ENCODE data around the gene CTPS2. TPM values are rescaled to one million over a fixed set of nuclear protein-coding genes. Genes with fewer than 3 reads are reported as not detected.
"Not testable (repeated sequence)": the region's sequence is repeated elsewhere in the genome, so short reads cannot be mapped to it uniquely, and the experiment has no call there.

Gene CTPS2
- total RNA-seq, 1 experiment from 2014 or later = 53.8 TPM

DNA sequence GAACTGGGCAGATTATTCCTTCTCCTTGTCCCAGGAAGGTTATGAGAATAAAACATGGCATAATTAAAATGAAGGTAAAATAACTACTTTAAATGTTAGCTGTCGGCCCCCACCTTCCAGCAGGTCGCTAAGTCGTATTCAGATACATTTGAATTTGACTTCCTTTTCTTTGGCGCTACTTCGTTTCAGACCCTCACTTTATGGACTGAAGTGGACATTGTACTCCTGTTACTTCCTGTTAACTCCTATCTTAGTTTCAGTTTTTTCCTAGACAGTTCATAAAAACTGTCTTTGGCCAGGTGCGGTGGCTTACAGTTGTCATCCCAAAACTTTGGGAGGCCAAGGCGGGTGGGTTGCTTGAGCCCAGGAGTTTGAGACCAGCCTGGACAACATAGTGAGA, 12.6 kb upstream of the CTPS2 start:
- no peaks in the 10 kb centered on the region for H3K27me3 ChIP-seq (ENCODE audit: control insufficient read depth, insufficient read depth, low read length)
- no peak for DNase-seq
- H3K36me3 ChIP-seq (replicated peaks; ENCODE audit: control insufficient read depth, insufficient read depth, low read length) = no peaks in the 10 kb centered on the region; the same call in 1 of the 2 replicates
- no peak overlapping the region for H3K4me3 ChIP-seq (ENCODE audit: insufficient read depth, low read depth, low read length)

DNA sequence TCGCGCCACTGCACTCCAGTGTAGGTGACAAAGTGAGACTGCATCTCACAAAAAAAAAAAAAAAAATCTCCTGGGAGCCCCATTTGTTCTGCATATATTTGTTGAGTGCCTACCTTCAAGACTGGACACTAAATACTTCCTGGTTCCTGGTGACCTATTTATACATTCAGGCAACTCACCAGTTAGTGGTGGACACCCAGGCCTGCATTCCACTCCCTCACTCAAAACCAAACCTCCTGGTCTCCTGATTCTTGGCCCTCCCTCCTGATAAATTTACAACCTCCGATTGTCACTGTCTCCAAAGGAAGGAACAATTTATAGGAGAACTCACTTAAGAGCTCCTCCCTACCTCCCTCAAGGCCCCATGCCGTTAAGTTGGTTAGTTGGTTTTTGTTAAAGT, 10.0 kb upstream of the CTPS2 start:
- Histone ChIP-seq H3K27me3 (ENCODE audit: control insufficient read depth, insufficient read depth, low read length) (no peaks in the 10 kb centered on the region), H3K4me3 (ENCODE audit: insufficient read depth, low read depth, low read length) (no peak overlapping the region), H3K36me3 (replicated peaks; ENCODE audit: control insufficient read depth, insufficient read depth, low read length) (no peaks in the 10 kb centered on the region; the same call in 1 of the 2 replicates)
- DNase-seq = no peak

DNA sequence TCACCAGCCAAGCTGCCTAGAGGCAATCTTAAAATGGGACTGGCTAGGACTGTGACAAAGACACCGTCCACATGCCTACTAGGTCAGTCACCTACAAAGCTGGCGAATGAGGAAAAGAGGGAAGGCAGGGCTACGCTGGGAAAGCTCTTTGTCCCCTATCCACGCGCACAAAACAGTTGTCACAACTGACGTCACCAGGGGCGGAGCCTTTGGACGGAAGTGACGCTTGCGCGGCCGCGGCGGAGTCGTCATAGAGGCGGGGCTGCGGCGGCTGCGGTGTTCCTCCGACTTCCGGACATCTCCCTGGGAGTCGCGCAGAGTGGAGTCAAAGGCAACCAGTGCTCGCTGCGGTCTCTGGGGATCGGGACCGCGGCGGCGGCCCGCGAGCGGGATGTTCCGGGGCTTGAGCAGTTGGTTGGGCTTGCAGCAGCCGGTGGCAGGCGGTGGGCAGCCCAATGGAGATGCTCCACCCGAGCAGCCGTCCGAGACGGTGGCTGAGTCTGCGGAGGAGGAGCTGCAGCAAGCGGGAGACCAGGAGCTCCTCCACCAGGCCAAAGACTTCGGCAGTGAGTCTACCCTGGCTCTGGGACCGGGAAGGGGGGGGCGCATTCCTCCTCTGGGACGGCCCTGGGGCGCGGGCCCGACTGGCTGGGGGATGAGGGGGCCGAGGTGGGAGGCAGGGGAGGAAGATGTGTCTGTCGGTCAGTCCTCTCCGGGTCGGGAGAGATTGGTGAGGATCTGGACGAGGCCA, 7.0 kb upstream of the CTPS2 start, which contains the start of gene SYAP1:
TSS of gene SYAP1 (plus strand) at position 279 of the 751 bp plus-strand sequence. CDS start at position 392, 113 bp downstream.
- Histone ChIP-seq H3K36me3 (replicated peaks; ENCODE audit: control insufficient read depth, insufficient read depth, low read length) (no peaks in the 10 kb centered on the region; the same call in 1 of the 2 replicates), H3K4me3 (ENCODE audit: insufficient read depth, low read depth, low read length) (peak within 1 kb of the TSS; percentile 96), H3K27me3 (ENCODE audit: control insufficient read depth, insufficient read depth, low read length) (no peaks in the 10 kb centered on the region)
- peak; percentile 93 for DNase-seq

DNA sequence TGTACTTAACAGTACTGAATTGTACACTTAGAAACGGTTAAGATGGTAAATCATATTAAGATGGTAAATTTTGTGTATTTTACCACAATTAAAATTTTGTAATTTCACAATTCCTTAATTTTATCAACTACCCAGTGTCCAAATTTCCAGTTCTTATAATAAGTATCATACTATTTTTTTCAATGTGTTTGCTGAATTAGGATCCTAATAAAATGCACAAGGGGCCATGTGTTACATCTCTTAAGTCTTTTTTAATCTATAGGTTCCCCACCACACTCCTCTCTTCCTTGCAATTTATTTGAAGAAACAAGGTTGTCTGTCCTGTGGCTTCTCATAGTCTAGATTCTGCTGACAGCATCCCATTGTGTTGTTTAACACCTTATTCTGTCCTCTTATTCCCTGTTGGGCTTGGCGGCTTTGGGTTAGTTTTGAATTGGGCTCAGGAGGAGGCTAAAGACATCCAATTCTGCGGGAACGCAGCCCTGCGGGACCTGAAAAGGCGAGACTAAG, 6.4 kb upstream of the CTPS2 start:
- H3K4me3 ChIP-seq (ENCODE audit: insufficient read depth, low read depth, low read length) = peak overlapping the region; percentile 96
- DNase-seq = no peak
- no peaks in the 10 kb centered on the region; the same call in 1 of the 2 replicates for H3K36me3 ChIP-seq (replicated peaks; ENCODE audit: control insufficient read depth, insufficient read depth, low read length)
- no peaks in the 10 kb centered on the region for H3K27me3 ChIP-seq (ENCODE audit: control insufficient read depth, insufficient read depth, low read length)

DNA sequence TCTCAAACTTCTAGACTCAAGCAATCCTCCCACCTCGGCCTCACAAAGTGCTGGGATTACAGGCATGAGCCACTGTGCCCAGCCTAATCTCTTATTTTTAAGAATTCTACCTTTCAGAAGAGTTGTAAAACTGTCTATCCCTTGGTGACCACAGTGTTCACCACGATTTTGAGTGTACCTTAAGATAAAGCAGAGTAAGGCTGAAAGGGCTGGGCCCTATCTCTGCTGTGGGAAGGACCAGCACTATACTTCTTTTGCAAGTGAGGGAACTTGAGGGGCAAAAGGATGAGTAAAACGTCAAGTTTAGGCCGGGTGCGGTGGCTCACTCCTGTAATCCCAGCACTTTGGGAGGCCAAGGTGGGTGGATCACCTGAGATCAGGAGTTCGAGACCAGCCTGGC, 4.0 kb upstream of the CTPS2 start:
- H3K27me3 ChIP-seq (ENCODE audit: control insufficient read depth, insufficient read depth, low read length); H3K4me3 ChIP-seq (ENCODE audit: insufficient read depth, low read depth, low read length); H3K36me3 ChIP-seq (replicated peaks; ENCODE audit: control insufficient read depth, insufficient read depth, low read length); DNase-seq: not testable (repeated sequence)

DNA sequence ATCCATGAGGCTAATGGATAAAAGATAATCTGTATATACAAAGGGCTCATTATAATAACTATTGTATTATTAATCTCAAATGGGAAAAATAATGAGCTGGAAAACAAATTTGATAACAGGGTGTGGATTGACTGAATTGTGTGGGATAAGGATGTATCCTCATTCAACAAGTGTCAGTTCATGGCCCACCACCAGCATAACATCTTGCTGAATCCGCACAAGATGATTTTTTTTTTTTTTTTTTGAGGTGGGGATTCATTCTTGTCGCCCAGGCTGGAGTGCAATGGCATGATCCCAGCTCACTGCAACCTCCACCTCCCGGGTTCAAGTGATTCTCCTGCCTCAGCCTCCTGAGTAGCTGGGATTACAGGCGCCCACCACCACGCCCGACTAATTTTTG, 3.2 kb upstream of the CTPS2 start:
- not testable (repeated sequence) for H3K36me3 ChIP-seq (replicated peaks; ENCODE audit: control insufficient read depth, insufficient read depth, low read length); H3K4me3 ChIP-seq (ENCODE audit: insufficient read depth, low read depth, low read length); H3K27me3 ChIP-seq (ENCODE audit: control insufficient read depth, insufficient read depth, low read length); DNase-seq

DNA sequence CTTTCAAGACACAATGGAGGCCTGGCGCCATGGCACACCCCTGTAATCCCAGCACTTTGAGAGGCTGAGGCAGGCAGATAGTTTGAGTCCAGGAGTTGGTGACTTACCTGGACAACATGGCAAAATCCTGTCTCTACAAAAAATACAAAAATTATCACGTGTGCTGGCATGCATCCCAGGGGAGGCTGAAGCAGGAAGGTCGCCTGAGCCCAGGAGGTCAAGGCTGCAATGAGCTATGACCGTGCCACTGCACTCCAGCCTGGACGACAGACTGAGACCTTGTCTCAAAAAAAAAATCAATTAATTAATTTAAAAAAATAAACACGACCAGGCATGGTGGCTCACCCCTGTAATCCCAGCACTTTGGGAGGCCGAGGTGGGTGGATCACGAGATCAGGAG, 2.0 kb upstream of the CTPS2 start:
- H3K27me3 ChIP-seq (ENCODE audit: control insufficient read depth, insufficient read depth, low read length) = no peaks in the 10 kb centered on the region
- no peak for DNase-seq

DNA sequence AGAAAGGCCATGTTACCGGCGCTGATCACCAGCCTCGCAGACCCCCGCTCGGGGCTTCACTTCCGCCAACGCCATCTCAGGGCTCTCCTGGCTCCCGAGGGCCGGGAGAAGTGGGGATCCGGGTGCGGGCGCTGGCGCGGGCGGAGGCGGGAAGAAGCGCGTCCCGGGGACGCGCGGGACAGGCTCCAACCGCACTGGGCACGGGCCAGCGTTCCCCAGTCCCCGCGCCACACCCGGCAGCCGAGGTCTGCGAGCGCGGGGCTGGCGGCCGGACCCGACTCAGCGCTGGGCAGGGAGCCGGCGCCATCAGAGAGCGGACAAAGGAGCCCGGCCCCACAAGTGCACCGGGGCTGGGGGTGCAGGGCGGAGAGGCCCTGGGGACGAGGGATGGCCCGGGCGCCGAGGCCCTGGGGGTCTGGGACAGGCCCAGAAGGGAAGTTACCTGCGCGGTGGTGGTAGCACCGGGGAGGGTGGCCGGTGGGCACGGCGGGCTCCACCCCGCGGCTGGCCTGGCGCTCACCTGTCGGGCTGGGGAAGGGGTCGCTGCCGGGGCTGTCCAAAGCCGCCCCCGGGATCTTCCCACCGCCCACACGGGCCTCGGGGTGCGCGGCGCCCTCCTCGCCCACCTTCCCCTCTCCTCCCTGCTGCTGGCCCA, 449 bp downstream of the CTPS2 start:
- H3K27me3 ChIP-seq (ENCODE audit: control insufficient read depth, insufficient read depth, low read length) = no peaks in the 10 kb centered on the region
- peak; percentile 88 for DNase-seq
- peaks cover 4% of the 10 kb centered on the region for H3K36me3 ChIP-seq (replicated peaks; ENCODE audit: control insufficient read depth, insufficient read depth, low read length)
- peak overlapping the region; percentile 85 for H3K4me3 ChIP-seq (ENCODE audit: insufficient read depth, low read depth, low read length)

More for the DNA sequence above, 2.0 kb upstream of the CTPS2 start:
- no peaks in the 10 kb centered on the region; the same call in 1 of the 2 replicates for H3K36me3 ChIP-seq (replicated peaks; ENCODE audit: control insufficient read depth, insufficient read depth, low read length)
- H3K4me3 ChIP-seq (ENCODE audit: insufficient read depth, low read depth, low read length) = no peak overlapping the region

DNA sequence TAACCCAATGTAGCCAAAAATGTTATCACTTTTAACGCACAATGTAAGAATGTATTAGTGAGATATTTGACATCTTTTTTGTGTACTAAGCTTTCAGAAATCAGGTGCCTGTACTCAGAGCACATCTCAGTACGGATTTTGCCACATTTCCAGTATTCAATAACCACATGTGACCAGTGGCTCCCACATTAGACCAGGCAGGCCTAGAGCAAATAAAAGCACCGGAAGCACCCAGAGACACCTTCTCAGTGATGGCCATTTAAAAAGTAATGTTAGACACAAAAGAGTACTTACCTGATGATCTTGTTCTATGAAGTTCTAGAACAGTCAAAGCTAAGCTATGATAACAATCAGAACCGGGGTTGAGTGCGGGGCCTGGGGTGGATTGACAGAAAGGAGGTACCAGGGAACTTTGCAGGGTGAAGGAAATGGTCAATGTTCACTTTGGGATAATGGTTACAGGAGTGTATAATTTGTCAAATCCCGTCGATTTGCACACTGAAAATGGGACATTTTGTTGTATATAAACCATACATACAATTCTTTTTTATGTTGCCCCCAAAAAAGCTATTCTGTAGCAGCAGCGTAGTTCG, 1.2 kb downstream of the CTPS2 start:
- H3K4me3 ChIP-seq (ENCODE audit: insufficient read depth, low read depth, low read length) = peak overlapping the region; percentile 85
- H3K27me3 ChIP-seq (ENCODE audit: control insufficient read depth, insufficient read depth, low read length) = no peaks in the 10 kb centered on the region
- DNase-seq = peak; percentile 62
- H3K36me3 ChIP-seq (replicated peaks; ENCODE audit: control insufficient read depth, insufficient read depth, low read length) = peaks cover 4% of the 10 kb centered on the region

DNA sequence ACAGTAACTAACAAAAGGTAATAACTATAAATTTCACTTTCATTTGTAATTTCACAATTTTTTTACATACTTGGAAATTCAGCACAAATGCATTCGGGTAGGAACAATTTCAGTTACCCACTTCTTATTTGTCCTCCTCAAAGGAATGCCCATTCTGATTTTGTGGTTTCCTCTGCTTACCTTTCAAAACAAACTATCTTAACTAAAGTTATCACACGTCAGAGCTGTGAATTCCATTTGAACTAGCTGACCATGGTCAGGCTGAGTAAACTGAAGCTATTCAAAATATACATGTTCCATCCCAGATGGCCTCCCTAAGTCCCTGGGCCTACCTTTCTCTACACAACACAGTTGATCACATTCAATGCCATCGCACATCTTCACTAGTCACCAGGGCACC, 4.5 kb downstream of the CTPS2 start:
- Histone ChIP-seq H3K4me3 (ENCODE audit: insufficient read depth, low read depth, low read length) (no peak overlapping the region), H3K27me3 (ENCODE audit: control insufficient read depth, insufficient read depth, low read length) (no peaks in the 10 kb centered on the region), H3K36me3 (replicated peaks; ENCODE audit: control insufficient read depth, insufficient read depth, low read length) (peaks cover 4% of the 10 kb centered on the region)
- no peak for DNase-seq

DNA sequence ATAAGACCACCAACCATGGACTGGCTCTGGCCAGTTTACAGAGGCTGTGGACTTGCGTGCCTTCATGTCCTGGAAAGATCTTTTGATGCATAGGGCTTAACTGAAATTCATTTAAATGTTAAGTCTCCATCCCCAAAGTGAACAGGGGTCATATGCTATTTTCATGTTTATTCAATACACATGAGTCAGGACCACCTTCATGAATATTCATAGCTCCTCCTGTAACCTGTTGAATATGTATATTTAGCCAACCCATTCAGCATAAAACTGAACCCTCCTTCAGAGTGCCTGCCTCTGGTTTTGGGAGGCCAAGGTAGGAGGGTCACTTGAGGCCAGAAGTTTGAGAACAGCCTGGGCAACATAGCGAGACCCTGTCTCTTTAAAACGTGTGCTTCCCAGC, 7.1 kb downstream of the CTPS2 start:
- no peak for DNase-seq
- H3K4me3 ChIP-seq (ENCODE audit: insufficient read depth, low read depth, low read length) = no peak overlapping the region
- H3K36me3 ChIP-seq (replicated peaks; ENCODE audit: control insufficient read depth, insufficient read depth, low read length) = peaks cover 12% of the 10 kb centered on the region
- no peaks in the 10 kb centered on the region for H3K27me3 ChIP-seq (ENCODE audit: control insufficient read depth, insufficient read depth, low read length)

DNA sequence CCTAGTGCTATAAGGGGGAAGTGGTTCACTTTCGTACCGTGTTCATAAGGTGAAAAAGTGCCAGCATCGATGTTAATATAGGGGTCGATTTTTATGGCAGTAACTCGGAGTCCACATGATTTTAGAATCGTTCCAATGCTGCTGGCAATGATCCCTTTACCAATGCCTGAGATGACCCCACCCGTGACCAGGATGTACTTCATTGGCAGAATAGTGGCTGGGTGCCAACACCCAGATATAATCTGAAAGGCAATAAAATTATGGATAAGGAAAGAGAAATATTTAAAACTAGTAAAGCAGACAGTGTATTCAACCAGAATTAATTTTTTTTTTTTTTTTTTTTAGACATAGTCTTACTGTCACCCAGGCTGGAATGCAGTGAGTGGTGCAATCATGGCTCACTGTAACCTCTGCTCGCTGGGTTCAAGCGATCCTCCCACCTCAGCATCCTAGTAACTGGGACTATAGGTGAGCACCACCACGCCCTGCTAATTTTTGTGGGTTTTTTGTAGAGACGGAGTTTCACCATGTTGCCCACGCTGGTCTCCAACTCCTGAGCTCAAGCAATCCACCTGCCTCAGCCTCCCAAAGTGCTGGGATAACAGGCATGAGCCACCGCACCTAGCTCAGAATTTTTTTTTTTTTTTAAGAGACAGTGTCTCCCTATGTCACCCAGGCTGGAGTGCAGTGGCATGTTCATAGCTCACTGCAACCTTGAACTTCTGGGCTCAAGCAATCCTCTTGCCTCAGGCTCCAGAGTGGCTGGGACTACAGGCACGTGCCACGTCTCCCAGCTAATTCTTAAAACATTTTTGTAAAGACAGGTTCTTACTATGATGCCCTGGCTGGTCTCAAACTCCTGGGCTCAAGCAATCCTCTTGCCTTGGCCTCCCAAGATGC, 9.5 kb downstream of the CTPS2 start:
- DNase-seq = no peak
- Histone ChIP-seq H3K36me3 (replicated peaks; ENCODE audit: control insufficient read depth, insufficient read depth, low read length) (peaks cover 17% of the 10 kb centered on the region), H3K27me3 (ENCODE audit: control insufficient read depth, insufficient read depth, low read length) (no peaks in the 10 kb centered on the region), H3K4me3 (ENCODE audit: insufficient read depth, low read depth, low read length) (no peak overlapping the region)

DNA sequence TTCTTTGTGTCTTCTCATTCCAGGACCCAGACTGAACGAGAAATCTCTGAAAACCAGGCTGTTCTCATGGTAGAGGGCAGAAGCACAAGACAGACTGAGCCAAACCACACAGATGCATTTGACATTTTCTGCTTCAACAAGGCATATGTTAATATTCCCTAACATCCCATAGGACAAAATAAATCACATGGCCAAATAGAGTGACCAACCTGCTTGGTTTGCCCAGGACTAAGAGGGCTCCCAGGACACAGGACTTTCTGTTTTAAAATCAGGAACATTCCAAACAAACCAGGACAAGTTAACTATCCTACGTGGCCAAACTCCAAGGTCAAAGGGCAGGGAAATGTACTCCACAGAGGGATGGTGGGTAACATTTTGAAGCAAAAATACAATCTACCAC, 11.7 kb downstream of the CTPS2 start:
- Histone ChIP-seq H3K36me3 (replicated peaks; ENCODE audit: control insufficient read depth, insufficient read depth, low read length) (peaks cover 21% of the 10 kb centered on the region), H3K27me3 (ENCODE audit: control insufficient read depth, insufficient read depth, low read length) (no peaks in the 10 kb centered on the region), H3K4me3 (ENCODE audit: insufficient read depth, low read depth, low read length) (no peak overlapping the region)
- no peak for DNase-seq

DNA sequence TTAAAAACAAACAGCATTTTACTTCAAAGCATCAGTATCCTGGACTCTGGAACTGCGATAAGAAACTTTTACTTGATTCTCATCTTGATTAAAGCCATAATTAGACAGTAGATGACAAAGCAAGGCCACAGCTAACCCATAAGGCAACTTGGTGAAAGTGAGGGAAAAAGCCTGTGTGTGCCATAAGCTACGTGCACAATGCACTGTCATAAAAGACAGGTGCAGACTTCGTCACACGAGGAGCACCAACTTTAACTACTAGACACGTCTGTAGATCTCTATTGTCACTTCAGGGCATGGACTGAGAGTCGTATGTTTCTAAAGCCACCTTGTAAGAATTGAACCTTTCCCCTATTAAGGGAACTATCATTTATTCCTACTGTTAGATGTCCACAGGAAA, 13.1 kb downstream of the CTPS2 start:
- DNase-seq = no peak
- Histone ChIP-seq H3K4me3 (ENCODE audit: insufficient read depth, low read depth, low read length) (no peak overlapping the region), H3K27me3 (ENCODE audit: control insufficient read depth, insufficient read depth, low read length) (no peaks in the 10 kb centered on the region), H3K36me3 (replicated peaks; ENCODE audit: control insufficient read depth, insufficient read depth, low read length) (peaks cover 21% of the 10 kb centered on the region)
